ENCODE results near the gene OXNAD1.
A peak's percentile ranks its signal among the peaks of the same experiment; 100 is the strongest.

The OXNAD1 gene

DNA sequence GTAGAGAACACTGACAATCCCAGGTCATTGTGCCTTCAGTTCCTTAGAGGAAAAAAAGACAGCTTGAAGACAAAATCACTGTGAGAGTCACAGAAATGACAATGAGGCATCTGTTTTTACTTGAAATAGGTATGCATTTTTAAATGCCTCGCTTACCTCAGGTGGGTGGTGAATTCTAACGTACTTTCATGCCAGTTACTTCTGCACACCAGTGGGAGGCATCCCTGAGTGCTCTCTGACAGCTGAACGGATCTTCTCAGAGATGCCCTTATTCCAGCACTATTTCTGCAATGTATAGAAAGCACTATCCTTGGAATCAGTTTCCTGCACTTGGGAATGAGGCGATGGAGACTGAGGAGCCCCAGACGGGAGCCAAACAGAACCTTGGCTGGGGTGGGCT lies 16.5 kb upstream of the OXNAD1 start:
- DNase-seq, result no peak

DNA sequence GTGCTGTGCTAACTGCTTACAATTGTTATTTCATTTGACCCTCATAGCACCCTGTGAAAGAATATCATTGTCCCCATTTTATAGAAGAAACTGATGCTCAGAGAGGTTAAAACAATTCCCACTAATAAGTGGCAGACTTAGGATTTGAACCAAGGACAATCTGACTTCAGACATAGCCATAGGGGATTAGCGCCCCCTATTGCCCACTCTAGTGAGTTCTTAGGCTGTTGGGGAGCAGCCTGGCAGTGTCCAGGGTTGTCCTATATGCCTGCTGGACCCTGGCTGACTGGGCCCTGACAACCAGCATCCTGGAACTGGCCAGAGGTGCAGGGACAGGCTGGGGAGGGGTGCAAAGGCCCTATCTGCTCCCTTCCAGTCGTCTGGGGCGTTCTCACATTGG lies 15.7 kb upstream of the OXNAD1 start:
- peak; percentile 59 for DNase-seq

DNA sequence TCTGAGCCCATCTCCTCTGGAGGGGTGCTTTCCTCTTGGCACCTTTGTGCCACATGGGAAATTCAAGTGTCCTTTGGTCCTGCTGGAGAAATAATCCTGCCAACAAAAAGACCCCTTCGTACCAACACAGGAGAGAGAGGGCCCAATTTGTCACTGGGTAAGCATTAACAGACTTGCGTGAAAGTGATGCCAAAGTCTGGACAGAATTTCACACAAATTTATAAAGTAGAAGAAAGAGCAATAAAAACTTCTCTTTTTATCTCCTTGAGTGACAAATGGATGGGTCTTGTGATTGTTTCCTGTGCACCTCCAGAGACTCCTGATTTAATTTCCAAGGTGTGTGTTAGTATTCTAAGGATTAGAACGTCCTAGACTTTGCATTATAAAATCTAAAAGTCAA lies 15.1 kb upstream of the OXNAD1 start:
- no peak for DNase-seq

DNA sequence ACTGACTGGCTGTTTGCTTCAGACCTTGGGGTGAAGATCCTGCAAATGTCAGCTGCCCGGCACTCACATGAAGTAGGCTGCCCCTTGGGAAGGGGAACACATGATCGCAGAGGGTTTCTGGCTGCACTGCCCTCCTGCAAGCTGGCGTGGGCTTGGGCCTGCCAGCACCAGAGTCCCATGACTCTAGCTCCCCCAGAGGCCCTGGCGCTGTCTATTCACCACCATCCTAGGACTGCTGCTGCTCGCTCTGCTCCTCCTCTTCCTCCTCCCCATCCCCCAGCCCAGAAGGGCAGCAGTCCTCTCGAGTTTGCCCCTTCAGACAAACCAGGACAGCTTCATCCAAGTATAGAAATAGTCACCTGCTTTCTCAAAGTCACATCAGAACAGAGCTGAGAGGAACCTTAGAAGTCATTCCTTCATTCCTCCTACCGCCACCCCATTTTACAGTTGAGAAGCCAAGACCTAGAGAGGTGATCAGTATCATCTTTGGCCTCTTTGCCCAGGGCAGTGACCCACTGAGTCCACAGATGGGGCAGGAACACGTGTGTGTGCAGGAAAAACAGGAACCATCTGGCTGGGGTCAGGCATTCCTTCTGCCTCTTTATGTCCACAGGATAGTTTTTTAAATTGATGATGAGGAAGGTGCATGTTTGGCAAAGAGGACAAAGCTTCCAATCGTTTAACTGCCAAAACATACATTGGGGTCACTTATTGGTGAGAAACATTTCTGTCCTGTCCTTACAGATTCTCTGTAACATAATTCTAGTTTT lies 13.5 kb upstream of the OXNAD1 start:
- DNase-seq, result no peak

DNA sequence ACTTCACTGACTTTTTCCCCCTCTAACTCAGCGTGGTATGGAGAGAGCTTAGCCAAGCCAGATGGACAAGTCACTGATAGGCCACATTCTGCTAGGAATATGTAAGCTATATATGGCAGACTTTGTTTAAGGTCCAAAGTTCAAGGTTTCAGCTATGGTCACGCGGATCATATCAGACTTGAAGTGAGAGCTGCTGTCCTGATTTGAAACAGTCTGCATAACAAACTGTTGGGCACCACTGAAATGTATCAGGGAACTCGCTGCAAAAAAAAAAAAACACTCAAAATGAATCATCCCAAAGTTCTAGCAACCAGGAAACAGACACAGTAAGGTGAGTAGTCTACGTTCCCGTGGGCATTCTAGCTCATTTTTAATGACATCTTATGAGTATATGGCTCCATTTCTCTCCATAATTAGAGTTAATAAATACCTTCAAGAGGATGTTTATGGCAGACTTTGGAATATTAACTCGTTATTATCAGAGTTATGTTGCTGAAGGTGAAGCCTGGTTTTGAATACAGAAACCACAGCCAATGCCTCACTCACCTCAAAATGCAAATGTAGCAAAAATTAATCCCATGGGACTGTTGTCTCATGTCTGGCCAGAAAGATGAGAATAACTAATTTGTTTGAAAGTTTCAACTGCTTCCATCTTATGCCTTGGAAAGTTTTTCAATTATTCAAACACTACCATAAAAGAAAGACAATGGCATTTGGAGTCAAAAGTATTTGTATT lies 12.6 kb upstream of the OXNAD1 start:
- DNase-seq, result no peak

DNA sequence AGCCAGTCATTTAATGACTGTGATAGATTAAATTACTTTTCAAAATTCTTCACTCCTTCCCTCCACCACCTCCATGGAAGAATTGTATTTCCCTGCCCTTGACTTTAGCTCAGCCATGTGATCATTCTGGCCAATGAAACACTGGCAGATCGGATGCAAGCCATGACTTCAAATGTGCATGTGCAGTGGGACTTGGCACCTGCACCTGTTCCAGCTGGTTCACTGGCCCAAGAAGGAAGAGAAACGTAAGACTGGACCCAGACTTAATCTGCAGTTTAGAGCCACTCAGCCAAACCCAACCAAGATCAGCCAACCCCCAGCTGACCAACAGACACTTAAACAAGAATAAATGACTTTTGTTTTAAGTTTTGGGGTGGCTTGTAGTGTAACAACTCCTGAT lies 12.0 kb upstream of the OXNAD1 start:
- DNase-seq, result no peak

DNA sequence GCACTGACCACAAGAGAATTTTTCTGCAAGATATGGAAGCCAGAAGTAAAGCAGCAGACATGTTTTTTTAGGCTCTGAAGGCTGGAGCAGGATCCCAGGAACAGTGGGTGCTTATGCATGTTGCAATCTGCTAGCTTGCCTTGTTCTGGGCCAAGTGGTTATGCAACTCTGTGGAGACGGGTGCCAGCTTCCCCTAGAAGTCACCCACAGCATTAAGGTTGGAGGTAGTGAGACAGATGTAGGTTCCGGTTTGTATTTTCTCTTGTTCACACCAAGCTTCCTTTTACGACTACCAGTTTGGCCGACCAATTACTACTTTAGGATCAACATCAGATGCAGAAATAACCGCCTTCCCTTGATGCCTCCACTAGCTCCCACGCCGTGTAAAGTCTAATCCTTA lies 11.4 kb upstream of the OXNAD1 start:
- no peak for DNase-seq

DNA sequence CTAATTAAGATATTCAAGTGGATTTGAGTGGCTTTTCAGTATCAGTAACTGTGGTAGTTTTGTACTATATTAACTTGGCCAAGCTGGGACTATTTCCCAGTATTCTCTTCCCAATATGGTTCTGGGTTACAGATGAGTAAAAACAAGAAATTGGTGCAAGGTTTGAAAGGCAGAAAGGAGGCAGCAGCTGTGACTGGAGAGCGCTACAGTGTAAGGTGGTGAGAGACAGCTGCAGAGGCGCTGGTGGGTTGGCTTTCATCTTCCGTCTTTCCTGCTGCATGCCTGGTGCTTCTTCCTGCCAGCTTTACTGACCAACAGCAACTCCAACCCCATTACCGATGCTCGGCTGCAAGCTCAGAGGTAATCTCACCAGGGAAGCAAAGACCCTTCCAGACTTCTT lies 10.1 kb upstream of the OXNAD1 start:
- no peak for DNase-seq

DNA sequence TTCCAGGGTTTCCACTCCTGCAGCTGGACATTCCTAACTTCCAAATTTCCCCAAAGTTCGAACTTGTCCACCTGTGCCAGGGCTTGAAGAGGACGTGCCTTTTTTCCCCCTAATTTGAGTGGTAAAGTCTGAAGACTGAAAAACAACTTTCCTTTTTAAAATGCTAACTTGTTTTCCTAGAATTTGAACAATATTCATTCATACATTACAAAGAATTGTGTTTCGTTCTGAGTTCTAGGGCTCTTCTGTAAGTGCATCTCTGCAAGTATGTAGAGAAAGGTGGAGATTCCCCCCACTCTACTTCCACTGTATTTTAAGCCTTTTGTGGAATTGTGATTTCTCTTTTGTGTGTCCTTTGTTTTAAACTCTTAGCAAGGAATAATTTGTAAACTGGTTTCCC lies 9.7 kb upstream of the OXNAD1 start:
- DNase-seq, result no peak

DNA sequence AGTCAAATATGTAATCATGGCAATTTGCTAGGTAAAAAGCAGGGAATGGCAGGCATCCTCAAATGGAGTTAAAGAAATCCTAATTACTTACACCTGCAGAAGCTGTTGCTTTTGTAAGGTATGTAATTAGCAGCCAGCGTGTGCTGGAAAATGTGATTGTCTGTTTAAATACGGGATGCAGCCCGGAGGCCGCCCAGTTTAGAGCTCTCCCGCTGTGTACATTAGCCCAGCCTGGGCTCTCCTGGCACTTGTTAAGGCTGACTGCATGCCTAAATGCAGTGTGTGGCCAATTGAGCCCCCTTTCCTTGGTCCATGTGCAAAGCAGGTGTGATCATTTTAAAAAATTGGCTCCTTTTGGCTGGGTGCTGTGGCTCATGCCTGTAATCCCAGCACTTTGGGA lies 9.3 kb upstream of the OXNAD1 start:
- no peak for DNase-seq

DNA sequence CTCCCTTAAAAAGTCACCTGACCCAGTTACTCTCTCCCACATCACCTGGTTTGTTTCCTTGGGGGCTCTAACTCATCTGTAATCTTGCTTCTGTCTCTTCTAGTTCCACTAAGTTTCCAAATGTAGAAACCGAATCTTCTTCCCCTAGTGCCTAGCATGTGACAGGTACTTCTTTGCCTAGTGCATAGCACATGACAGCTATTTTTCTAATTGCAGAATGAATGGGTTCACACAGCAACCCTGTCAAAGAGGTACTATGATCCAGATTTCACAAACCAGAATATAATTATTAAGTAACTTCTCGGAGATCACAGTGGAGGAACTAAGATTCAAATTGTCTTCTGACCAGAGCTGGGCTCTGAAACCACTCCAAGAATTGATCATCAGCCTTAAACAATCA lies 7.7 kb upstream of the OXNAD1 start:
- DNase-seq, result no peak

DNA sequence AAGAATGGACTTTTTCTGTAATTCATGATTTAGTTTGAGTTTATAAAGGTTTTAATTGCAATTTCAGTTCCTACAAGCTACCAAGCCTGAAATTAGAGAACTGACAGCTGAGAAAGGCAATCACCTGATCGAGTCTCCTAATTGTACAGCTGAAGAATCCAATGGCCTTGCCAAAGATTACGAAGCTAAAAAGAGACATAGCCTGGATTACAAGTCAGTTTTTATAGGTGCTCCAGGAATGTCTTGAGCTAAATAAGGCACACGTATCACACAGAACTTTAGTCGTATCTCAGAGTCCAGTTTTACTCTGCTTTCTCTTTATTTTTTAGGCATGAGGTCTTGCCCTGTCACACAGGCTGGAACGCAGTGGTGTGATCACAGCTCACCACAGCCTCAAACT lies 6.8 kb upstream of the OXNAD1 start:
- DNase-seq, result no peak

DNA sequence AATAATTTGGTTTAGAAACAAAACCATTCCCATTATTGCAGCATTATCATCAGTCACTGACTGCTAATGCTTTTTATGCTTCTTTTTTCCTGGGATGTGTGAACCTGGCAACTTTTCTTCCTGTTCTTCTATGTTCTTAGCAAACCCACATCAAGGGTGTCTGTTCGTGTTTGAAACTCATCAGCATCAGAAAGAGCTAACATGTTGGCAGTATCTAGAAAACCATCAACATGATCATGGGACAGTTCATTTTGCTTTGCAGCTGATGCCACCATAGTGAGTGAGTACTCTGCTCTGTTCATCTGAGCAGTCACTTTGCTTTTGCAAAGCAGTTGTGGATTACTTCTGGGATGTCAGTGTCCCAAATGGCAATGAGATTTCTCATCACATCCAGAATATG lies 6.1 kb upstream of the OXNAD1 start:
- DNase-seq, result no peak

DNA sequence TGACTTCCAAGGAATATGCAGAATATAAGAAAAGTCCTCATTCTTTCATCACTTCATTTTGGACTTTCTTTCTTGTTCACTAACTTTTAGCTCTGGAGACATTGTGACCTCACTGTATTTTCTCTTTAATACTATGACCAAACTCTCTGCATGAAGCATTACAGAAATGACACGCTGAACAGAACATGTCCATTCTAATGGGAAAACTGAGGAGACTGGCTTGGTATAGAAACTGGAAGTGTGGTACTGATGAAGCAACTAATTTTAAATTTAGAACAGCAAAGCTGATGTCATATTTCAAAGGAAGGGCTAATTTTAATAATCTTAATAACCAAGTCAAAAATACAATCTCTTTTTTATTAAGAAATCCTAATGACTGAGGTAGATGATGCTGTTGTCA lies 5.0 kb upstream of the OXNAD1 start:
- no peak for DNase-seq

DNA sequence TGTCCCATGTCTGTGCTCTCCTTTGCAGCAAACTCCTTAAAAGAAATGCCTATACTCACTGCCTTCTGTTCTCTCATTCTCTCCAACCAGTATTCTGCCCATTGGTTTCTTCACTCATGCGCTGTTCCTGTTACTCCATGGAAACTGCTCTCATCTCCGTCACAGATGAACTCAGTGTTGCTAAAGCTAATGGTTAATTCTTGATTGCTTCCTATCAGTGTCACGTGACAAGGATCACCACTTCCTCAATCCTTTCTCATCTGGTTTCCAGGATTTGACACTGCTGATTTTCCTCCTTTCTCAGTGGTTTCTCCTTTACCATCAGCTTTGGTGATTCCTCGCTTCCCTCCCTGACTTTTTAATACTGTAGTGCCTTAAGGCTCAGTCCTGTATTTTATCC lies 2.8 kb upstream of the OXNAD1 start:
- no peak for DNase-seq

DNA sequence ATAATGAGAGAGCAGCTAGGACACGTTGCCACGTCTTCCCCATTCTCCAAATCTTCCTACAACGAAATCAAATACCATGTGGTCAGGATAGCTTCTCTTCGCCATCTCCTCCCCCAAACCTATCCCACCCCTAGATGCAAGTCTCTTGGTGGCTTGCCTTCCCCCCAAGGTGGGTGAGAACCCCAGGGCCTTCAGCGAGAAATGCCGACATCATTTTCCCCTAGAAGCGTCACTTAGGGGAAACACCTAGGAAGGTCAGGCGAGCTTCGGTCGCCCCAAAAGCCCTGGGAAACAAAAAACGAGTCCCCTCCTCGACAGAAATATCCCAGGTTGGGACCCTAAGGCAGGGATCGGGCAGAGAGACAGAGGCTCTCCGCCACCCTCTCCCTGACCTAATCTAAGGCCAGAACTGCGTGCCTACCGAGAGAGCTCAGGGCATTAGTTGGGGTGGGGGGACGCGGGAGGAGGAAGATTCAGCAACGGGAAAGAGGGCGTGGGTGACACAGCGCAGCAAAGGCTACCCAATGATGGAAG lies 771 bp upstream of the OXNAD1 start:
- DNase-seq, result no peak

DNA sequence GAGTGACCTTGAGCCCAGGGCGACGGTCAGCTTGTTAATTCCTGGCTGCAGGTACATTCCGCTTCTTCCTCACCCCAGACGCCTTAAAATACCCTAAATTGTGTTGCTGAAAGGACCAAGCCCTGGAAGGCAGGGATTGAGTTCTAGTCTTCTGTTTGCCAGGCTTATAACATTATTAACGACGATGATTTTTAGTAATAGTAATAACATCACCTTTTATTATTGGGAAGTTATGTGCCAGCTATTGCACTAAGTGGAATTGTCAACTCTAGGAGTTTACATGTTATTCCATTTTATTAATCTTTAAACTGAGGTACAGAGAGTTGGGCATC lies 409 bp downstream of the OXNAD1 start:
- no peak for DNase-seq

DNA sequence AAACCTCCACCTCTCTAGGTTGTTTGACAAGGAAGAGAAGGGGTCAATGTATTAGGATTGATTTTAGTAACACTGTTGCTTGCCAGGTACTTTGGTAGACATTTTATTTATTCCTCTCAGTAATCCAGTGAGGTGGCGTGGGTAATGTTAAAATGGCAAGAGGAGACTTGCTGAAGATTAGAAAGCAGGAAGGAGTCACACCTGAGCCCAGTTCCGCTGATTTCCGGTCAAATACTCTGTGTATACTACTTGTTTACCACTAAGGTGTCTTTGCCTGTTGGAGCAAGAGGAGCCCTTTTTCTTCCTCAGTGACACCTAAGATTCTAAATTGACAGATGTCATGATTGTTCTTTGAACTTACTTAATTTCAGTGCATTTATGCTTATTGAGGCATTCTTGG lies 1.7 kb downstream of the OXNAD1 start:
- DNase-seq, result no peak

DNA sequence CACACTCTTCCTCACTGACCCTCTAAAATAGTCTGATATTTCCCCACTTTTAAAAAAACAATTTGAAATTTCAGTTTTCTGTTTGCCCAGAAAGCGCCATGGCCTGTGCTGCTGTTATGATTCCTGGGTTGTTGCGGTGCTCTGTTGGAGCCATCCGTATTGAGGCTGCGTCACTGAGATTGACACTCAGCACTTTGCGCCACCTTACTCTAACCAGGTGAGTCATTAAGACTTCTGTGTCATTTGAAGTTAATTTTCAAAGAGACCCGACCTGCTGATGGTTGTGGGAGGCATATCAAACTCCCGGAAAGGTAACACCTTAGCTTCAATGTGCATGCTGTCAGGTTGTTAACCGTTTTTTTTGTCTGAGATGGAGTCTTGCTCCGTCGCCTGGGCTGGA lies 5.8 kb downstream of the OXNAD1 start:
- no peak for DNase-seq

DNA sequence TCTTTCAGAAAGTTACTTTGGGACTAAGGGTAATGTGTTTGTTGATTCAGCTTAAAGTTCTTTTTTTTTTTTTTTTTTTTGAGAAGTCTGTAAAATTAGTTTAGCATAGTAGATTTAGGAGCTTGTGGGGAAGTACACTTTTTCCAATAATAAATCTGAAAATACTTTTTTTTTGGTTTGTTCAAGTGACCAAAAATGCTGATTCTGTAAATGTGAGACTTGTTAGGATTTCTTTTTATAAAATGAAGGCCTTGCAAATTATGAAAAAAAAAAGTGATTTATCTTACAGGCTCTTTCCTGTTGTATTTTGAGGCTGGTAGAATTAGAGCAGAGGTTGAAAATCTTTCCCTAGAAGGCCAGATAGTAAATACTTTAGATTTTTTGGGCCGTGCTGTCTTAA lies 7.6 kb downstream of the OXNAD1 start:
- DNase-seq, result no peak

DNA sequence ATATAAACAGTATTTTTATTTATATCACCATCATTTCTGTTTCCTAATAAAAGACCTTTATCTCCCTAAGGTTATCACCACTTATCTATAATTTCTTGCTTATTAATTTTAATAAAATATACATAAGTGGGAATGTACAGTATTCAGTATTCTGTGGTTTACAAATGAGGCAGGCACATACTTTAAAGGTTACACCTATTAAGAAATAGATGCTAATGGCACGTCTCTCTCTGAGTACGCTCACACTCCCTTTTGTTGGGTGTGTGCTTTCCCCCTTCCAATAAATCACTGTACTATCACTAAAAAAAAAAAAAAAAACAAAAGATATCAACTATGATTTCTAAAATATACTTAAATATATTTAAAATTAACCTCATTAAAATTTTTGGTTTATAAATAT lies 8.9 kb downstream of the OXNAD1 start:
- DNase-seq, result no peak

DNA sequence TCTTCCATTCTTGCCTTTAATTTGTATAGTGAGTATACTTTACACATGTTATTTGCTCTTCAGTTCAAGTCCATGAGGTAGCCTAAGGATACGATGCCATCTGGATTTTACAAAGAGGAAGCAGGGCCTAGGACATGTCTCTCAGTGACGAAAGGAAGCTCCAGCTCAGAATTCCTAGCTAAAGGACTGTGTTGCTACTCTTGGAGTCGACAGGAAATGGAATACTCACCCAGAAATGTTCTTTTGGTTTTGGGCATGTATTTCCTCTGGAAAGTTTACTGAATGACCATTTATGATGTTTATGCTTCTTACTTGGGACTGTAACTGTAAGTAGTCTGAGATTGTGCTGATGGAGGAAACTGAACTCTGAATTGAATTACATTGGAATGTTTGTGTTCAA lies 12.5 kb downstream of the OXNAD1 start:
- DNase-seq, result no peak

DNA sequence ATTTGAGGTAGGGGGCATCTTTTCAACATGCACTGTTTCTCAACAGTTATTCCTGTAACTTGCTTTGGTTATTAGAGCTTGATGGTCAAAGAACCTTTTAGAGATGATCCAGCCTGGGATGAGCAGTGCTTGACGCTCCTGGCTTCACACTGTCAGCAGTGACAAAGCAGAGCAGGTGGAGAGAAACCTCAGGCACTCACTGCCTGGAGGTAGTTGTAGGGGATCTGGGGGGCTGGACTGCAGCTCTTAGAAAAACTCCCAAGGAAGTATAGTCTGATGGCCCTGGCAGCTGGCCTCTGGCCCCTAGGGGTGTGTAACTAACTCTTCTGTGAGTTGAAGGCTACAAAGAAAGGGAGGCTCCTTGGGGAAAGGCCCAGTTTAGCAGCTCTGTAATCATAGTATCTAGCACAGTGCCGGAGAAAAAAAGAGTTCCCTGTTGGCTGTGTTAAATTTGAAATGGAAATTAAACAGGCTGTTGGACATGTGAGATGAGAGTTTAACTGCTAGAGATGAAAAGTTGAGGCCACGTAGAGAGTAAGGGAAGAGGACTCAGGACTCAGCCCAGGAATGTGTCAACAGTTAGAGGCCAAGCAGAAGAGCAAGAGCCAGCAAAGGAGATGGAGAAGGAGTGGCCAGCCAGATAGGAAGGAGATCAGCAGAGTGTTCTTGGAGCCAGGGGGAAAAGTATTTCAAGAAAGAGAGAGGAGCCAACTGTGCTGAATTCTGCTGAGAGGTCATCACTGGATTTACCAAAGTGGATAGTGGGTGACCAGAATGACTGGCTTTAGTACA lies 14.2 kb downstream of the OXNAD1 start:
- DNase-seq, result no peak

DNA sequence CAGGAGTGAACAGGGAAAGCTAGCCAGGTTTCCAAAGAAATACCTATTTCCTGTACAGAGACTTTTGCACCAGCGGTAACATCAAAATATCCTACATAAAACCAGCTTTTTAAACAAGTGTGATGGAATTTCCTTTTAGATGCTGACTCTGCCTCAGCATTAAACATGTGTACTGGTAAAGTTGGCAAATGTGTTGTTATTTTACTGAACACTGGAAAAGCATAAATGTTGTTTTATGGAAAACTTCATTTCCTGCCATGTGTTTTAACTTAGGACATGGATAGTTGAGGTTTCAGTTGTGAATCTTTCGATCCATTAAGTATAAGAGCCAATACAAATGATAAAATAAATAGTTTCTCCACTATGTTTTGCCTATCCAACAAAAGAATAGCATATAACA lies 15.7 kb downstream of the OXNAD1 start:
- no peak for DNase-seq

All from stimulated activated CD8-positive, alpha-beta memory T cell treated with anti-CD3 and anti-CD28 coated beads, Interleukin-4, amount 100 ng/mL, for 48 hours (primary cell).